Skeletal muscle satellite cell (primary cell): ENCODE measurements around the gene EHMT1.

Source experiments
- H3K27me3 ChIP-seq: 2 replicates; pipeline ENCODE4 v1.7.0; 2013; ENCODE audit warnings: low read length; ENCODE audit not compliant: control insufficient read depth, insufficient read depth
- H3K36me3 ChIP-seq: 2 replicates; pipeline ENCODE4 v1.7.0; 2013; ENCODE audit warnings: mild to moderate bottlenecking, control low read depth, low read length; ENCODE audit not compliant: insufficient read depth
- H3K4me1 ChIP-seq: 2 replicates; pipeline ENCODE4 v1.7.0; 2013; ENCODE audit warnings: low read length; ENCODE audit not compliant: control insufficient read depth, insufficient read depth
- H3K4me2 ChIP-seq: 2 replicates; pipeline ENCODE4 v1.7.0; 2013; ENCODE audit warnings: mild to moderate bottlenecking, low read length
- H3K4me3 ChIP-seq: 2 replicates; pipeline ENCODE4 v1.7.0; 2013; ENCODE audit warnings: low read length
- H3K9ac ChIP-seq: 2 replicates; pipeline ENCODE4 v1.7.0; 2013; ENCODE audit warnings: mild to moderate bottlenecking, low read depth, low read length, moderate library complexity
- H3K9me3 ChIP-seq: replicated peaks from 2 replicates; pipeline ENCODE4 v1.7.0; 2013; ENCODE audit warnings: mild to moderate bottlenecking, control low read depth, low read length

The EHMT1 gene

DNA sequence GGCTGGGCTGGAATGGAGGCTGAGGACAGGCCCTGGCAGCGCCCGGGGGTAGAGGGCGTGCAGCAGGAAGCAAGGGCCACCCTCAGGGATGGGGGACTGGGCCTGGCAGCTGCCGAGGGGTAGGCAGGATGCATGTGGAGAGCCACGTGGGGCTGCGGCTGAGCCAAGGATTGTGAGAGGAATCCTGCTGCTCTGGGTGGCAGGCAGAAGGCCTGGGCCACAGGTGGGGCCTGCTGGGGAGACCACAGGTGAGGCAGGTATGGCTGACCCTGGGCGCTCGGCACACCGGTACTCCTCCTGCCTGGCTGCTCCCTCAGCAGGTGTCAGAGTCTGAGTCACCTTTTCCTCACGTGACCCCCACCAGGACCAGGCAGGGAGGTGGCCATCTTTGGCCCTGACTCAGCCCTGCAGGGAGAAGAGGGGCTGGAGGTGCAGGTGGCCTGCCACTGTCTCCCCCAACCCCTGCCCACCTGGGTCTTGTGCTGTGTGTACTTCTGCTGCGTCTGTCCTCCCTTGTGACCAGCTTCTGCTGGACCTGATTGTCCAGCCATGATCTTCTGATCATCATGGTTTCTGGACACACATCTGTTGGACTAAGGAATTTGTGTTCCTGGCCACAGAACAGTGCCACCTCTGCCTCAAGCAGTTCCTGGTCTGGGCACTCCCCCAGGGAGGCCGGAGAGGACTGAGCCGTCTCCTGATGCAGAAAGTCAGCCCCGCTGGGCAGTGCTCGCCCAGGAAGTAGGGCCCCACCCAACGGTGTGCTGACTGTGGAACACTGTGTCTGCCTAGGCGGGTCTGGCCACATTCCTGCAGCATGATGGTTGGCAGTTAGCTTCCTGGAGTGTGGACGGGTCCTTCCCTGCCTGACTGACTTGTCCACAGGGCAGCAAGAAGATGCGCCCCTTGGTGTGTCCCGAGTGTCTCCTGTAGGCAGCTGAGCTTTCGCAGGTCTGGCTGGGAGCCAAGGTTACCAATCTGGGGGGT lies 6.9 kb upstream of the EHMT1 start:
- peak overlapping the region; percentile 57 for H3K9ac ChIP-seq
- no peaks in the 10 kb centered on the region for H3K9me3 ChIP-seq
- peak overlapping the region; percentile 51 for H3K4me3 ChIP-seq
- H3K27me3 ChIP-seq, result no peaks in the 10 kb centered on the region
- H3K4me1 ChIP-seq, result peaks cover 27% of the 10 kb centered on the region
- H3K4me2 ChIP-seq, result peak overlapping the region; percentile 74
- peaks cover 25% of the 10 kb centered on the region for H3K36me3 ChIP-seq

DNA sequence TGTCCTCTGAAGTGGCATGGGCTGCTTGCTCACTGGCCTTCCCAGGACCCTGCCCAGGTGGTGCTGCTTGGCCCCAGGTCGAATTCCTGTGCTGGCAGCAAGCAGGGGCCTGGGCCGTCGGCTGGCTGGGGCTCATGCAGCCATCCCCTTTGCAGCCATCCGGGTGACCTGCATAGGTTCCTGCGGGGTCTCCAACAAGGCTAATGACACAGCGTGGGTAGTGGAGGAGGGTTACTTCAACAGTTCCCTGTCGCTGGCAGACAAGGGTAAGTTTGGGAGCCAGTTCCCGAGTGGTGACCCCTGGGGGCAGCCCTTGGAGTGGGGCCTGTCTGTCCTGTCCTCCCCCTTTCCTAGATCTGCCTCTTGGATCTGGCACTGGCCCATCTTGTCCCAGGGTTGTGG lies 6.1 kb upstream of the EHMT1 start:
- H3K4me3 ChIP-seq, result peak overlapping the region; percentile 51
- no peaks in the 10 kb centered on the region for H3K27me3 ChIP-seq
- no peaks in the 10 kb centered on the region for H3K9me3 ChIP-seq
- H3K4me2 ChIP-seq, result peak overlapping the region; percentile 74
- H3K4me1 ChIP-seq, result peaks cover 25% of the 10 kb centered on the region
- peak overlapping the region; percentile 43 for H3K9ac ChIP-seq
- H3K36me3 ChIP-seq, result peaks cover 29% of the 10 kb centered on the region

DNA sequence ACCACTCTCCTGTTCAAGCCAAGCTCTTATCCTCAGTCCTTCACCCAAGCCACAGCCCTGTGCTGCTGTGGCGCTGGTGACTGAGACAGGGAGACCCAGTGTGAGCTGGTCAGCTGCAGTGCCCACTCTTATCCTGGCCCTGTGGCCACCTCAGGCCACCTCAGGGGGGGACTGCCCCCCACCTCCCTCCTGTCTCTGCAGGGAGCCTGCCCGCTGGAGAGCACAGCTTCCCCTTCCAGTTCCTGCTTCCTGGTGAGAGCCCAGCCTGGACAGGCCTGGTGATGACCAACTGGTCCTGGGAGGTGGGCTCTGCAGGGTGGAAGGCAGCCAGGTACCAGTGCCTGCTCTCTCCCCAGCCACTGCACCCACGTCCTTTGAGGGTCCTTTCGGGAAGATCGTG lies 5.5 kb upstream of the EHMT1 start:
- Histone ChIP-seq H3K9me3 (no peaks in the 10 kb centered on the region), H3K27me3 (no peaks in the 10 kb centered on the region), H3K36me3 (peaks cover 29% of the 10 kb centered on the region), H3K4me1 (peaks cover 28% of the 10 kb centered on the region), H3K4me2 (no peak overlapping the region), H3K4me3 (no peak overlapping the region), H3K9ac (peak overlapping the region; percentile 43)

DNA sequence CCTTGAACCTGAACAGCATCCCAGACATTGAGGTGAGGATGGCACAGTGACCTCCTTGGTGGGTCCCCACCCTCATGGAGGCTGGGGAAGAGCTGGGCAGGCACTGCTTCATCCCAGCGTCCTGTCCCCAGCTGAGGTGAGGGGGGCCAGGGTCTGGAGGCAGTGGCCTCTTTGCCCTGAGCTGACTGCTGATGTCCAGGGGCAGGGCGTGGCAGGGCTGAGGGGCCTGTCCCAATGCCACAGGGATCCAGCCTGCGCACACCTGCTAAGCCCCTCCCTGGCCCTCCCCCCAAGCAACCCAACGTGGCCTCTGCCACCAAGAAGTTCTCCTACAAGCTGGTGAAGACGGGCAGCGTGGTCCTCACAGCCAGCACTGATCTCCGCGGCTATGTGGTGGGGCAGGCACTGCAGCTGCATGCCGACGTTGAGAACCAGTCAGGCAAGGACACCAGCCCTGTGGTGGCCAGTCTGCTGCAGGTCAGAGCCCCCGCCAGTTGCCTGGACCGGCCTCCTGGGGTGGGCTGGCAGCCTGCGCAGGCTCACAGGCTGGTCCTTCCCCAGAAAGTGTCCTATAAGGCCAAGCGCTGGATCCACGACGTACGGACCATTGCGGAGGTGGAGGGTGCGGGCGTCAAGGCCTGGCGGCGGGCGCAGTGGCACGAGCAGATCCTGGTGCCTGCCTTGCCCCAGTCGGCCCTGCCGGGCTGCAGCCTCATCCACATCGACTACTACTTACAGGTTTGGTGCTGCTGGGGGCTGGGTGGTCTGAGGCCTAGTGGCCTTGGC lies 4.9 kb upstream of the EHMT1 start:
- no peak overlapping the region for H3K4me3 ChIP-seq
- H3K9me3 ChIP-seq, result no peaks in the 10 kb centered on the region
- peaks cover 28% of the 10 kb centered on the region for H3K4me1 ChIP-seq

DNA sequence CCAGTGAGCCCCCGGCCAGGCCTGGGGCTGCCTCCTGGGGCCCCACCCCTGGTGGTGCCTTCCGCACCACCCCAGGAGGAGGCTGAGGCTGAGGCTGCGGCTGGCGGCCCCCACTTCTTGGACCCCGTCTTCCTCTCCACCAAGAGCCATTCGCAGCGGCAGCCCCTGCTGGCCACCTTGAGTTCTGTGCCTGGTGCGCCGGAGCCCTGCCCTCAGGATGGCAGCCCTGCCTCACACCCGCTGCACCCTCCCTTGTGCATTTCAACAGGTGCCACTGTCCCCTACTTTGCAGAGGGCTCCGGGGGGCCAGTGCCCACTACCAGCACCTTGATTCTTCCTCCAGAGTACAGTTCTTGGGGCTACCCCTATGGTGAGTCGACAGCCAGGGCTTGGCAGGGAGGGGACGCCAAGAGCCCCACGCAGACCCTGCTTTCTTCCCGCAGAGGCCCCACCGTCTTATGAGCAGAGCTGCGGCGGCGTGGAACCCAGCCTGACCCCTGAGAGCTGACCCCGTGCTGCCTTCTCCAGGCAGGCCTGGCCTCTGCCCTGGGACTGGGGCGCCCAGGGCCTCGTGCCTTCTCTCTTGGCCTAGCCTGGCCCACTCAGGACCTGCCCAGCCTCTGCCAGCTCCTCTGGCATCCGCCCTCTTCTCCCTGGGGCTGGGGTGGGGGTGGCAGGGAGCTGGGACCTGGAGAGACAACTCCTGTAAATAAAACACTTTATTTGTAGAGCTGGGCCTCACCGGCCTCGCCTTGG lies 4.0 kb upstream of the EHMT1 start:
- H3K4me1 ChIP-seq, result peaks cover 28% of the 10 kb centered on the region
- H3K4me2 ChIP-seq, result no peak overlapping the region
- H3K27me3 ChIP-seq, result no peaks in the 10 kb centered on the region
- H3K9ac ChIP-seq, result no peak overlapping the region
- no peak overlapping the region for H3K4me3 ChIP-seq
- H3K9me3 ChIP-seq, result no peaks in the 10 kb centered on the region
- H3K36me3 ChIP-seq, result peaks cover 29% of the 10 kb centered on the region

More for the DNA sequence above, 4.9 kb upstream of the EHMT1 start:
- peaks cover 29% of the 10 kb centered on the region for H3K36me3 ChIP-seq
- no peak overlapping the region for H3K4me2 ChIP-seq
- no peak overlapping the region for H3K9ac ChIP-seq
- no peaks in the 10 kb centered on the region for H3K27me3 ChIP-seq

DNA sequence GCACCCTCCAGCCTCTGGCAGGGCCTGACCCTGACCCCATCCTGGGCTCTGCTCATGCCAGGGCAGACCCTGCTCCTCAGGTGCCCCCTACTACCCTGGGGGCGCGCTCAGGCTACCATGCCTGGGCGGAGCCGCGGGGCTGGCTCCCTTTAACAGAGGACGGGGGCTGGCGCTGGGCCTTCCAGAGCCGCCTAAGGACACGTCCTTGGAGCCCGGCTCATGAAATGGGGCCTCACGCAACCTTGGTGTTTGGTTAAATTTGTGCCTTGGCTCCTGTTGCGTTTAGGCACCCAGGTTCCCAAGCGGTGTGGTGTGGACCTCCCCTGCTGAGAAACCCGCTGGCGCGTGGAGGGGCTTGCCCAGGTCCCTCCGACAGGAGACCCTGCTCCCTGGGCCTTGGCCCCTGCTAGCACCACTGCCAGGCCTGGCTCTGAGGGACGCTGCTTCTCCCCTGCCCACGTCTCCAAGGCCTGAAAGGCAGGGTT lies 3.4 kb upstream of the EHMT1 start:
- Histone ChIP-seq H3K4me2 (no peak overlapping the region), H3K4me1 (peaks cover 29% of the 10 kb centered on the region), H3K36me3 (peaks cover 29% of the 10 kb centered on the region), H3K9me3 (no peaks in the 10 kb centered on the region), H3K27me3 (no peaks in the 10 kb centered on the region), H3K4me3 (no peak overlapping the region), H3K9ac (no peak overlapping the region)

DNA sequence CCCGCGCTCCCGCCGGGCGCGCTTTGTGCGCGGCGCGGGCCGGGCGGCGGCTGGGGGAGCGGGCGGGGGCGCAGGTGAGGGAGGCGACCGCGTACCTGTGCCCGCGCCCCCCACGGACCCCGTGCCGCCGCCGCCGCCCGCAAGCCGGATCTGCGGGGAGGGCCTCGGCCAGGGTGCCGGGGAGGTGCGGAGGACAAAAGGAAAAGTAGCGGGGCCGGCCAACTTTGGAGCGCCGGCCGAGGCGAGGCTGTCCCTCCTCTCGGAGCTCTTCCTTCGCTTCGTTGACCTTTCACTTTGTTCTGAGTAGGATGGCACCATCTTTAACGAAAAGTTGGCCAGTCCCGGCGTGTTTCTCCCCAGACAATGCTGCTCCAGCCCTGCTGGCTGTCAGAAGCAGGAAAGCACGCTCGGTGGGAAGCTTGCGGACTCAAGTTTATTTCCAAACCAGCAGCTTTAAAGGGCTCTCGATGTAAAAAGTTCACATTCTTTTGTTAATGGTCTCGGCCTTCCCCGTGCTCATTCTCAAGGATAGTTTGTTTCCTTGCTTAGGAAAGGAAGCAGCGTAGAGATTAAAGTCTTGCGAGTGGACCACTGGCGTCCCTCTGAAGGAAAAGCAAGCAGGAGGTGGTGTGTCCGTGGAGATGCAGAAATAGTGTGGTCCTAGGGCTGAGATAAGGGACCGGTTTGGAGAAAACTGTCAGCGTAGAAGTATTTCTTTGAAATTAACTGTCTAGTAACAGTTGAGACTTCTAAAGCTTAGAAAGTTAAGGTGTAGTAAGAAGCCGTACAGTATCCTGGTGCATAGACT lies 639 bp downstream of the EHMT1 start:
- no peaks in the 10 kb centered on the region for H3K27me3 ChIP-seq
- H3K9me3 ChIP-seq, result no peaks in the 10 kb centered on the region
- H3K4me3 ChIP-seq, result peak overlapping the region; percentile 74
- peaks cover 20% of the 10 kb centered on the region for H3K4me1 ChIP-seq
- H3K9ac ChIP-seq, result peak overlapping the region; percentile 81
- peak overlapping the region; percentile 81 for H3K4me2 ChIP-seq
- peaks cover 23% of the 10 kb centered on the region for H3K36me3 ChIP-seq

DNA sequence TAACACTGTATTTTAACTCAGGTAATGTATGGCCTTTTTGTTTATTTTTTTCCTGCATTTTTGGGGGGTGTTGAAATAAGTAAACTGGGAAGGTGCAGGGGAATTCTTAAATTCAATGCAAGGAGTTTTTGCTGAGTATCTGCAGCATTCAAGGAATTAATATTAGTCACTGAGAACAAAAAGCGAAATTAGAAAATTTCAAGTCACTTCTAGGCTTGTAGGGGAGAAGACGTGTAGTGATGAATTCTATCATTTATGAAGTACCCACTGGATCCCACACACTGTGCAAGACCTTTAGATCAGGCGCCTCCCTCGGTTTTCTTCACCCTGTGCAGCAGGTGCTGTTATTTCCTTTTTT lies 1.2 kb downstream of the EHMT1 start:
- Histone ChIP-seq H3K4me2 (peak overlapping the region; percentile 81), H3K36me3 (peaks cover 18% of the 10 kb centered on the region), H3K9ac (peak overlapping the region; percentile 81), H3K9me3 (no peaks in the 10 kb centered on the region), H3K4me3 (peak overlapping the region; percentile 74), H3K27me3 (no peaks in the 10 kb centered on the region), H3K4me1 (peaks cover 20% of the 10 kb centered on the region)

DNA sequence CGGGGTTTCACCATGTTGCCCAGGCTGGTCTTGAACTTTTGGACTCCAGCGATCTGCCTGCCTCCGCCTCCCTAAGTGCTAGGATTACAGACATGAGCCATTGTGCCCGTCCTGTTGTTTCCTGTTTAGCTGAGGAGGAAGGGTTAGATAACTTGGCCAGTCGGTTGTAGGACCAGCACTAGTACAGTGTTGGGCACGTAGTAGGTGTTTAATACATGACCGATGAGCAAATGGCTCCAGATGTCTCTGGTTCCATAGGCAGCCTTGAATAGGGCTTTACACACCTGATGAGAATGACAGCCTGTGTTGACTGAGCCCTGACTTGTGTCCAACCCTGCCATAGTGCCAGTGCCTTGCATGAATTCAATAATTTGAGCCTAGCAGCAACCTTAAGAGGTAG lies 1.8 kb downstream of the EHMT1 start:
- Histone ChIP-seq H3K4me1 (peaks cover 20% of the 10 kb centered on the region), H3K4me2 (peak overlapping the region; percentile 81), H3K36me3 (peaks cover 14% of the 10 kb centered on the region), H3K9me3 (no peaks in the 10 kb centered on the region), H3K27me3 (no peaks in the 10 kb centered on the region), H3K9ac (no peak overlapping the region), H3K4me3 (peak overlapping the region; percentile 74)

DNA sequence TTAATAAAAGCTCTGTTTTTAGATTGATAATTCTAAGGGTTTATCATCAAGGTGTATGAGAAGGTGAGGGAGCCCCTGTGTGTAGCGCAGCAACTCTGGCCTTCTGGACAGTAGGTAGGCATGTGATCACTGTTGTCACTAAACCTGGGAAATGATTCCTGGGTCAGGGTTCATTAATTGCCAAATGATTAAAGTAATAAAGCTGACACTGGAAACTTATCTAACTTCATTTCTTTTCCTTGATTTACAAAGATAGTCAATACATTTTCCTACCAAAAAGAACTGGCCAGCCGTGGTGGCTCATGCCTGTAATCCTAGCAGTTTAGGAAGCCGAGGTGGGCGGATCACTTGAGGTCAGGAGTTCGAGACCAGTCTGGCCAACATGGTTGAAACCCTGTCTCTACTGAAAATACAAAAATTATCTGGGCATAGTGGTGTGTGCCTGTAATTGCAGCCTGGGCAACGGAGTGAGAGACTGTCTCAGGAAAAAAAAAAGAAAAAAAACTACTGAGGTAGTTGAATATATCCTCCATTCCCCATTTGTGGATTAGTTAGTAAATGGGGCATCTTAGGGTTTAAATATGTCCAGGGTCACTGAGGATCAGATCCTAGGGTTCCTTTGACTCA lies 2.4 kb downstream of the EHMT1 start:
- Histone ChIP-seq H3K27me3 (no peaks in the 10 kb centered on the region), H3K4me3 (peak overlapping the region; percentile 11), H3K36me3 (peaks cover 10% of the 10 kb centered on the region), H3K9me3 (no peaks in the 10 kb centered on the region), H3K9ac (no peak overlapping the region), H3K4me2 (peak overlapping the region; percentile 81), H3K4me1 (peaks cover 20% of the 10 kb centered on the region)
